ENCODE data around the gene DOCK2. TPM values are rescaled to one million over a fixed set of nuclear protein-coding genes. Genes with fewer than 3 reads are reported as not detected.
"Not testable (repeated sequence)": the region's sequence is repeated elsewhere in the genome, so short reads cannot be mapped to it uniquely, and the experiment has no call there.

DOCK2 gene
- total RNA-seq, 2 experiments from 2014 or later, result 192 to 203 TPM

GRCh38 chr5:169646856-169647255 is 9.8 kb downstream of the DOCK2 start:
- no peak for DNase-seq
- no peak overlapping the region for H3K4me3 Mint-ChIP-seq
- H3K4me1 Mint-ChIP-seq (ENCODE audit: low read depth), result peaks cover 89% of the 10 kb centered on the region
- H3K27ac Mint-ChIP-seq, result no peak overlapping the region
- CTCF ChIA-PET, result interaction anchor here (0.6 kb wide), 1 partner anchor 9 kb away, joined by 3 read pairs; no protein-coding TSS in a partner anchor
- no peaks in the 10 kb centered on the region for H3K9me3 Mint-ChIP-seq
- H3K27me3 Mint-ChIP-seq (ENCODE audit: low read depth), result no peaks in the 10 kb centered on the region
- peaks cover 32% of the 10 kb centered on the region for H3K36me3 Mint-ChIP-seq (ENCODE audit: low read depth)
- intact Hi-C loops (cut with micrococcal nuclease), result no loop called here

- Mint-ChIP-seq H3K27me3 (ENCODE audit: low read depth) (no peaks in the 10 kb centered on the region), H3K9me3 (no peaks in the 10 kb centered on the region), H3K36me3 (ENCODE audit: low read depth) (peaks cover 38% of the 10 kb centered on the region), H3K4me1 (ENCODE audit: low read depth) (peaks cover 90% of the 10 kb centered on the region), H3K27ac (peak overlapping the region; percentile 7), H3K4me3 (no peak overlapping the region)
- CTCF ChIA-PET, result interaction anchor here (0.6 kb wide), 1 partner anchor 9 kb away, joined by 3 read pairs; no protein-coding TSS in a partner anchor
- DNase-seq, result peak; percentile 25
- intact Hi-C loops (cut with micrococcal nuclease), result no loop called here
These were observed 10.5 kb downstream of the DOCK2 start for GRCh38 chr5:169647566-169647965.

- intact Hi-C loops (cut with micrococcal nuclease), result loop anchor here (1.0 kb wide), 4 partner anchors 8 to 66 kb away; partner anchors contain the start of genes DOCK2 and SPDL1
- Mint-ChIP-seq H3K9me3 (no peaks in the 10 kb centered on the region), H3K36me3 (ENCODE audit: low read depth) (peaks cover 44% of the 10 kb centered on the region), H3K4me1 (ENCODE audit: low read depth) (peaks cover 90% of the 10 kb centered on the region), H3K27me3 (ENCODE audit: low read depth) (no peaks in the 10 kb centered on the region), H3K4me3 (no peak overlapping the region), H3K27ac (peak overlapping the region; percentile 94)
- CTCF ChIA-PET, result interaction anchor here (1.1 to 1.4 kb wide), 2 partner anchors 11 kb away, joined by 3 to 5 read pairs; no protein-coding TSS in a partner anchor
- no peak for DNase-seq
These were observed 11.7 kb downstream of the DOCK2 start for GRCh38 chr5:169648725-169649310.

- CTCF ChIA-PET, result interaction anchor here (1.1 to 1.4 kb wide), 2 partner anchors 10 to 12 kb away, joined by 3 to 5 read pairs; no protein-coding TSS in a partner anchor
- Mint-ChIP-seq H3K4me3 (no peak overlapping the region), H3K27me3 (ENCODE audit: low read depth) (no peaks in the 10 kb centered on the region), H3K4me1 (ENCODE audit: low read depth) (peaks cover 89% of the 10 kb centered on the region), H3K36me3 (ENCODE audit: low read depth) (peaks cover 44% of the 10 kb centered on the region), H3K9me3 (no peaks in the 10 kb centered on the region), H3K27ac (peak overlapping the region; percentile 94)
- DNase-seq, result peak; percentile 77
- intact Hi-C loops (cut with micrococcal nuclease), result loop anchor here (1.0 kb wide), 4 partner anchors 8 to 66 kb away; partner anchors contain the start of genes DOCK2 and SPDL1
These were observed 12.4 kb downstream of the DOCK2 start for GRCh38 chr5:169649486-169649885.

- no peaks in the 10 kb centered on the region for H3K9me3 Mint-ChIP-seq
- H3K27me3 Mint-ChIP-seq (ENCODE audit: low read depth), result no peaks in the 10 kb centered on the region
- CTCF ChIA-PET, result no interaction called here
- peak overlapping the region; percentile 94 for H3K27ac Mint-ChIP-seq
- DNase-seq, result peak; percentile 64
- peaks cover 57% of the 10 kb centered on the region for H3K36me3 Mint-ChIP-seq (ENCODE audit: low read depth)
- peaks cover 92% of the 10 kb centered on the region for H3K4me1 Mint-ChIP-seq (ENCODE audit: low read depth)
- H3K4me3 Mint-ChIP-seq, result peak overlapping the region; percentile 49
- intact Hi-C loops (cut with micrococcal nuclease), result loop anchor here (1.0 to 5.0 kb wide), 4 partner anchors 154 to 921 kb away; no protein-coding TSS in a partner anchor
These were observed 13.7 kb downstream of the DOCK2 start for GRCh38 chr5:169650701-169651331.

- peaks cover 59% of the 10 kb centered on the region for H3K36me3 Mint-ChIP-seq (ENCODE audit: low read depth)
- CTCF ChIA-PET, result no interaction called here
- intact Hi-C loops (cut with micrococcal nuclease), result loop anchor here (1.0 to 5.0 kb wide), 4 partner anchors 154 to 921 kb away; no protein-coding TSS in a partner anchor
- peak overlapping the region; percentile 20 for H3K4me3 Mint-ChIP-seq
- H3K27me3 Mint-ChIP-seq (ENCODE audit: low read depth), result no peaks in the 10 kb centered on the region
- H3K9me3 Mint-ChIP-seq, result no peaks in the 10 kb centered on the region
- H3K27ac Mint-ChIP-seq, result peak overlapping the region; percentile 94
- no peak for DNase-seq
- peaks cover 92% of the 10 kb centered on the region for H3K4me1 Mint-ChIP-seq (ENCODE audit: low read depth)
These were observed 14.5 kb downstream of the DOCK2 start for GRCh38 chr5:169651526-169651925.

- intact Hi-C loops (cut with micrococcal nuclease), result loop anchor here (5.0 kb wide), 1 partner anchor 625 kb away; no protein-coding TSS in a partner anchor
- H3K9me3 Mint-ChIP-seq, result no peaks in the 10 kb centered on the region
- H3K27me3 Mint-ChIP-seq (ENCODE audit: low read depth), result no peaks in the 10 kb centered on the region
- no peak overlapping the region for H3K4me3 Mint-ChIP-seq
- peaks cover 91% of the 10 kb centered on the region for H3K4me1 Mint-ChIP-seq (ENCODE audit: low read depth)
- CTCF ChIA-PET, result no interaction called here
- peaks cover 58% of the 10 kb centered on the region for H3K36me3 Mint-ChIP-seq (ENCODE audit: low read depth)
- DNase-seq, result no peak
- peak overlapping the region; percentile 94 for H3K27ac Mint-ChIP-seq
These were observed 15.0 kb downstream of the DOCK2 start for GRCh38 chr5:169652057-169652456.

GRCh38 chr5:169653091-169653490 is 16.0 kb downstream of the DOCK2 start:
- CTCF ChIA-PET, result no interaction called here
- intact Hi-C loops (cut with micrococcal nuclease), result loop anchor here (5.0 kb wide), 1 partner anchor 624 kb away; no protein-coding TSS in a partner anchor
- H3K36me3 Mint-ChIP-seq (ENCODE audit: low read depth), result peaks cover 54% of the 10 kb centered on the region
- no peaks in the 10 kb centered on the region for H3K27me3 Mint-ChIP-seq (ENCODE audit: low read depth)
- H3K9me3 Mint-ChIP-seq, result no peaks in the 10 kb centered on the region
- H3K4me3 Mint-ChIP-seq, result no peak overlapping the region
- H3K4me1 Mint-ChIP-seq (ENCODE audit: low read depth), result peaks cover 87% of the 10 kb centered on the region
- no peak for DNase-seq
- H3K27ac Mint-ChIP-seq, result no peak overlapping the region

- H3K27me3 Mint-ChIP-seq (ENCODE audit: low read depth), result no peaks in the 10 kb centered on the region
- peak overlapping the region; percentile 77 for H3K27ac Mint-ChIP-seq
- no peak for DNase-seq
- intact Hi-C loops (cut with micrococcal nuclease), result loop anchor here (5.0 kb wide), 3 partner anchors 818 to 1428 kb away; partner anchors contain the start of gene PANK3
- H3K4me1 Mint-ChIP-seq (ENCODE audit: low read depth), result peaks cover 71% of the 10 kb centered on the region
- CTCF ChIA-PET, result no interaction called here
- H3K4me3 Mint-ChIP-seq, result no peak overlapping the region
- no peaks in the 10 kb centered on the region for H3K9me3 Mint-ChIP-seq
- H3K36me3 Mint-ChIP-seq (ENCODE audit: low read depth), result peaks cover 56% of the 10 kb centered on the region
These were observed 18.3 kb downstream of the DOCK2 start for GRCh38 chr5:169655353-169655752.

- peaks cover 54% of the 10 kb centered on the region for H3K36me3 Mint-ChIP-seq (ENCODE audit: low read depth)
- H3K27ac Mint-ChIP-seq, result peak overlapping the region; percentile 77
- intact Hi-C loops (cut with micrococcal nuclease), result loop anchor here (1.0 to 5.0 kb wide), 4 partner anchors 19 to 1429 kb away; partner anchors contain the start of genes DOCK2 and PANK3
- H3K9me3 Mint-ChIP-seq, result peaks cover under 1% of the 10 kb centered on the region
- H3K4me3 Mint-ChIP-seq, result peak overlapping the region; percentile 29
- peak; percentile 61 for DNase-seq
- peaks cover 61% of the 10 kb centered on the region for H3K4me1 Mint-ChIP-seq (ENCODE audit: low read depth)
- CTCF ChIA-PET, result no interaction called here
- no peaks in the 10 kb centered on the region for H3K27me3 Mint-ChIP-seq (ENCODE audit: low read depth)
These were observed 19.2 kb downstream of the DOCK2 start for GRCh38 chr5:169656125-169656901.

- H3K36me3 Mint-ChIP-seq (ENCODE audit: low read depth), result peaks cover 57% of the 10 kb centered on the region
- peaks cover 8% of the 10 kb centered on the region for H3K9me3 Mint-ChIP-seq
- H3K27me3 Mint-ChIP-seq (ENCODE audit: low read depth), result no peaks in the 10 kb centered on the region
- H3K27ac Mint-ChIP-seq, result peak overlapping the region; percentile 77
- no peak for DNase-seq
- intact Hi-C loops (cut with micrococcal nuclease), result loop anchor here (1.0 to 5.0 kb wide), 8 partner anchors 8 to 1430 kb away; partner anchors contain the start of genes PANK3 and SPDL1
- H3K4me1 Mint-ChIP-seq (ENCODE audit: low read depth), result peaks cover 60% of the 10 kb centered on the region
- H3K4me3 Mint-ChIP-seq, result peak overlapping the region; percentile 26
- CTCF ChIA-PET, result no interaction called here
These were observed 20.1 kb downstream of the DOCK2 start for GRCh38 chr5:169657127-169657526.

- Mint-ChIP-seq H3K4me1 (ENCODE audit: low read depth) (peaks cover 30% of the 10 kb centered on the region), H3K36me3 (ENCODE audit: low read depth) (peaks cover 45% of the 10 kb centered on the region), H3K27ac (peak overlapping the region; percentile 48), H3K9me3 (peaks cover 23% of the 10 kb centered on the region)
- H3K27me3 Mint-ChIP-seq (ENCODE audit: low read depth); CTCF ChIA-PET; intact Hi-C loops (cut with micrococcal nuclease); DNase-seq; H3K4me3 Mint-ChIP-seq: not testable (repeated sequence)
These were observed 25.4 kb downstream of the DOCK2 start for GRCh38 chr5:169662451-169662850.
